Activated T-cell treated with anti-CD3 and anti-CD28 coated beads for 1 hour (primary cell): Measurements from ENCODE around the gene SERPINA6.
"Not testable (repeated sequence)": the region's sequence is repeated elsewhere in the genome, so short reads cannot be mapped to it uniquely, and the experiment has no call there.

Source experiments
- DNase-seq: peaks from one replicate; pipeline ENCODE4 v3.0.0-alpha.2; 2020; ENCODE audit warnings: low read depth

SERPINA6 gene

DNA sequence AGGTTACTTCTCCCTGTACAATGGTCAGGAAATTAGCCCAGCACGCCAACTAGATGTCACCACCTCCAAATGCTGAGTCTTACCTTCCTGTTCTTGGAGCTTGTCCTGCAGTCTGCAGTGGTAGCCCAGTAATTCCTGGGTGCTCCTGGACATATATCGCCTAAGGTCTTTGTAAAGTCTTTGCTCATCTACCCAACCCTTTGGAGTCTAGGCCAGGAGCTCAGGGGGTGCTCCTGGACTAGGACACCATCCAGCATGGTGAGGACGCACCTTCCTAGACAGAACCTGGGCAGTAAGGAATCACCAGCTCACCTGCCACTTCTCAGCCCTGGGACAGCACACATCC lies 30.6 kb downstream of the SERPINA6 start:
- DNase-seq: no peak

- DNase-seq: no peak
Observed at GRCh38 chr14:94291906-94292525, 31.1 kb downstream of the SERPINA6 start.

GRCh38 chr14:94291159-94291905 lies 31.8 kb downstream of the SERPINA6 start:
- DNase-seq: no peak

GRCh38 chr14:94290197-94290596 lies 32.9 kb downstream of the SERPINA6 start:
- DNase-seq: no peak

GRCh38 chr14:94288610-94289465 lies 34.3 kb downstream of the SERPINA6 start:
- DNase-seq: no peak

DNA sequence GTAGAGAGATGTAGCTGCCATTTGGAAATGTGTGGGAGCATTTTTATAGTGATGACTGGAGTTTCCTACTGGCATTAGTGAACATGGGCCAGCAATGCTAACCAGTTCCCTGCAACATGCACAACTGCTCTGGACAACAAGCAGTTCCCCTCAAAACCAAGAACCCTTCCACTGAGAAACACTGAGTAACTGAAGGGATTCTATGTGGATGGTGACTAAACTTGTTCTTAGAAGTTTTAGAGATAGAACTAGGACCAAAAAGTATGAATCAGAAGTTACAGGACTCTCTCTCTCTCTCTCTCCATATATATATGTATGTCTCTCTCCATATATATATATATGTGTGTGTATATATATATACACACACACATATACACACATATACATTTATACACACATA lies 38.0 kb downstream of the SERPINA6 start:
- DNase-seq: no peak

GRCh38 chr14:94284221-94284620 lies 38.9 kb downstream of the SERPINA6 start:
- DNase-seq: no peak

DNA sequence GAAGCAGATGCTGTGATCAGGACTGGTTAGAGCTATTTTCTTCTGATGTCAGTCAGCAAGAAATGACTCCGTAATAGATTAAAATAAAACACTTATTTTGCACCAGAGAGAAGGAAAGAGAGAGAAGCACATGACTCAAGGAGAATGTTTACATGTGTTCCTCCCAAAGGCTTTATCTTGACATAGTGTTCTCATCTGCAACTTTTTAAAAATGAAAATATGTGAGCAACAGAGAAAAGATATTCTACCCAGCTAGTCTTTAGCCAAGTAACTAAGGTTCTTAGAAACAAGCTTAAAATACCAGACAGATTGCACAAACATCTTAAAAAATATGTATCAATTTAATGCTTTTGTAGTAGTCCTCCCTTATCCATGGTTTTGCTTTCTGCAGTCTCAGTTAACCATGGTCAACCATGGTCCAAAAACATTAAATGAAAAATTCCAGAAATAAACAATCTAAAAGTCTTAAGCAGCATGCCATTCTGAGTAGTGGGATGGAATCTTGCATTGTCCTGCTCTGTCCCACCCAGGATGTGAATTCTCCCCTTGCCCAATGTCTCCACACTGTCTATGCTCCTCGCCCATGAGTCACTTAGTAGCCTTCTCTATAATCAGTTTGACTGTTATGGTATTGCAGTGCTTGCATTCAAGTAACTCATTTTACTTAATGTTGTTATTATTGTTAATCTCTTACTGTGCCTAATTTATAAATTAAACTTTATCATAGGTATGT lies 40.0 kb downstream of the SERPINA6 start:
- DNase-seq: no peak

DNA sequence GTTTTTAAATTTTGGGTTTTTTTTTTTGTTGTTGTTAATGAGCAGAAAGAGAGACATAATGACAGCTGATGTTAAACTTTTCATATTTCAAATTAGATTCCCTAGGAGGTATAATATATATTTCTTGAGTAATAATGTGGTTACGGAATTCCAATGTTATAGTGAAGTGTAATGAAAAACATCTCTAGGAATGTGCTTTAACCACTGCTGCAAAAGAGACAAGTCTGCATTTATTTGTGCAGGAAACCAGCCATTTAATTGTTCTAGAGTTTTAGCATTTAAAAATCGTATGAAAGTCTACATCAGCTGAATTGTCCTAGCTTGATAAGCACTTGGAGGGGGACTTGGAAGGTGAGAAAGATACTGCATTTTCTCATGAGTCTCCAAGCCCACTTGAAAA lies 44.4 kb downstream of the SERPINA6 start:
- no peak for DNase-seq

DNA sequence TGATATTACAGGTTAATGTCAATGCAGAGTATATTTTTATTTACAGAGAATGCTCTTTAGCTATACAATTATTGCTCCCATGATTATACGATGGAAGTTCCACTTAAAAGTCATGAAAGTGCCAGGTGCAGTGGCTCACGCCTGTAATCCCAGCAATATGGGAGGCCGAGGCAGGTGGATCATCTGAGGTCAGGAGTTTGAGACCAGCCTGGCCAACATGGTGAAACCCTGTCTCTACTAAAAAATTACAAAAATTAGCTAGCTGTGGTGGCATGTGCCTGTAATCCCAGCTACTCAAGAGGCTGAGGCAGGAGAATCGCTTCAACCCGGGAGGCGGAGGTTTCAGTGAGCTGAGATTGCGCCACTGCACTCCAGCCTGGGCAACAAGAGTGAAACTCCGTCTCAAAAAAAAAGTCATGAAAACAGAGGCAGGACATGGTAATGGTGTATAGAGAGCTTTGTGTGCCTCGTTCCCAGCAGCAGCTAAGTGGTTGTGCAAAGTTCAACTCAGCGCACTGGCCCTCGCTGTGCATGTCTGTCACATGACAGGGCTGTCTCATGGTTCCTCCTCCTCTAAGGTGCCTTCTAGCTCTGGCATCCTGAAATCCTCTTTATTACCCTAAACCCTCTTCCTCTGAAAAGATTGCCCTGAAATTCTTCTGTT lies 46.1 kb downstream of the SERPINA6 start:
- not testable (repeated sequence) for DNase-seq

GRCh38 chr14:94269156-94269555 lies 54.0 kb downstream of the SERPINA6 start:
- DNase-seq: no peak

GRCh38 chr14:94268582-94268981 lies 54.6 kb downstream of the SERPINA6 start:
- DNase-seq: not testable (repeated sequence)

DNA sequence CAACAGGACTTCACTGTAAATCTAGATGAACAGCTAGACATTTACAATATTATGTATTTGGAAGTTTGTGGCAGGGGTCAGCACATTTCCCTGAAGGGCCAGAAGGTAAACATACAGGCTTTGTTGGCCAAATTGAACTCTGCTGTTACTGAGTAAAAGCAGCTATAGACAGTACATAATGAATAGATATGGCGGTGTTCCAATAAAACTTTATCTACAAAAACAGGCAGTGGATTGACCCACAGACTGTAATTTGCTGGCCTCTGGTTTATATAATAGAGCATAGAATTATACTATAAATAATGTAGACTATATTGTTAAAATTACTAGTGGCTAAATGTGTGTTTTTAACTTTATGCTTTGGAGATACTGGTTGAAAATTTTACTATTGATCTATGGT lies 55.8 kb downstream of the SERPINA6 start:
- no peak for DNase-seq

DNA sequence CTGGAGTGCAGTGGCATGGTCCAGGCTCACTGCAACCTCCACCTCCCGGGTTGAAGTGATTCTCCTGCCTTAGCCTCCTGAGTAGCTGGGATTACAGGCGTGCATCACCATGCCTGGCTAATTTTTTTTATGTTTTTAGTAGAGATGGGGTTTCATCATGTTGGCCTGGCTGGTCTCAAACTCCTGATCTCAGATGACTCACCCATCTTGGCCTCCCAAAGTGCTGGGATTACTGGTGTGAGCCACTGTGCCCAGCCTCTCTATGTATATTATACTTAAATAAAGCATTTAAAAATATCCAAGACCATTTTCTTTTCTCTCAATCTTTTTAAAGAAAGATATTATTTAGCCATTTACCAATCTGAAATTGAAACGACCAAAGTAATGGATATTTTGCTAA lies 58.9 kb downstream of the SERPINA6 start:
- DNase-seq: not testable (repeated sequence)
